ENCODE results near the gene BSPRY. TPM values are rescaled to one million over a fixed set of nuclear protein-coding genes. Genes with fewer than 3 reads are reported as not detected.

Gene BSPRY
- total and polyA plus RNA-seq, 2 of the 13 experiments (the other 11 are each of a cell fraction or from before 2014, with no cell fraction given) = 0.09 to 0.26 TPM

DNA sequence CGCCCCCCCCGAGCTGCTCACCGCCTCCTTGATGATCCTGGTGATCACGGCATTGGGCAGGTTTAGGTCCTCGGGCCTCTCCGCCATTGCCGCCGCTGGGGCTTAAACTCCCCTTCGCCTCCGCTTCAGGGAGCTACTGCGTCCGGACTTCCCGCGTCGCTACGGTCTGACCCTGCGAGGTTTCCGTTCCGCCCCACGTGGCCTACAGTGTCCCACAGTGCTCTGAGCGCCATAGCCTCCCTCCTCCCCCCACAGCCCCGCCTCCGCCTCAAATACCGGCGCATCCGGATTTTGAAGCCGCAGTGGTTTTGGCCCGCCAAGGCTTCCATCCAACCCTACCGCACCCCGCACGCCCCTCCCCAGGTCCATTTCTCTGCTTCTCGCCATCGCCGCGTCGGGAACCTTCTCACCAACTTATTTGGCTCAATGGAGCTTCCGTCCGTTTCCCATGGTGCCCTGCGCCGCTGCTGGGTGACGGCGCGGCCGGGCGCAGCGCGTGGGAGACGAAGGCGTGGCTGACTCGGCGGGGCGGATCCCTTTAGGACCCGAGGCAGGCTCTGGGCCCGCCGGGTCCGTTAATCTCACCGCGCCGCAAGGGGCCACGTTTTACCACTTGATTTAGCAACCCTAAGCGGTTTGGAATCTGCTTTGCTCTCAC, 61.0 kb downstream of the BSPRY start, which contains the start of the genes C9orf43 and POLE3 (continued):
- TF ChIP-seq PAX8 (CRISPR knock-in tag; IDR thresholded peaks at IDR 0.05; ENCODE audit: borderline replicate concordance) = 0 out of 2 replicates have a peak, but pooled peaks have one; percentile 58
- TF ChIP-seq ZNF607 (CRISPR knock-in tag; IDR thresholded peaks at IDR 0.05; ENCODE audit: borderline replicate concordance) = 0 out of 2 replicates have a peak, but pooled peaks have one; percentile 77
- TF ChIP-seq KDM5B (CRISPR knock-in tag; IDR thresholded peaks at IDR 0.05; ENCODE audit: borderline replicate concordance) = peak; percentile 91
- TF ChIP-seq SRY (CRISPR knock-in tag; IDR thresholded peaks at IDR 0.05) = peak; percentile 95
- TF ChIP-seq SNAI1 (CRISPR knock-in tag; IDR thresholded peaks at IDR 0.05; ENCODE audit: borderline replicate concordance) = peak; percentile 70; the same call in 1 of the 2 replicates
- no peak for TF ChIP-seq ZNF652 (CRISPR knock-in tag; IDR thresholded peaks at IDR 0.05; ENCODE audit: borderline replicate concordance, low read depth)
- TF ChIP-seq ZNF496 (CRISPR knock-in tag; IDR thresholded peaks at IDR 0.05; ENCODE audit: insufficient replicate concordance) = no peak
- peak; percentile 89; the same call in 1 of the 2 replicates for TF ChIP-seq ZFP90 (CRISPR knock-in tag; IDR thresholded peaks at IDR 0.05; ENCODE audit: borderline replicate concordance)
- no peak for TF ChIP-seq ZNF761 (CRISPR knock-in tag; conservative IDR thresholded peaks at IDR 0.05)
- TF ChIP-seq ZNF605 (CRISPR knock-in tag; IDR thresholded peaks at IDR 0.05) = peak; percentile 43; the same call in 1 of the 2 replicates
- TF ChIP-seq, protein P1, sequence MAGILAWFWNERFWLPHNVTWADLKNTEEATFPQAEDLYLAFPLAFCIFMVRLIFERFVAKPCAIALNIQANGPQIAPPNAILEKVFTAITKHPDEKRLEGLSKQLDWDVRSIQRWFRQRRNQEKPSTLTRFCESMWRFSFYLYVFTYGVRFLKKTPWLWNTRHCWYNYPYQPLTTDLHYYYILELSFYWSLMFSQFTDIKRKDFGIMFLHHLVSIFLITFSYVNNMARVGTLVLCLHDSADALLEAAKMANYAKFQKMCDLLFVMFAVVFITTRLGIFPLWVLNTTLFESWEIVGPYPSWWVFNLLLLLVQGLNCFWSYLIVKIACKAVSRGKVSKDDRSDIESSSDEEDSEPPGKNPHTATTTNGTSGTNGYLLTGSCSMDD (CRISPR knock-in tag; IDR thresholded peaks at IDR 0.05) = no peak
- TF ChIP-seq, protein P2, sequence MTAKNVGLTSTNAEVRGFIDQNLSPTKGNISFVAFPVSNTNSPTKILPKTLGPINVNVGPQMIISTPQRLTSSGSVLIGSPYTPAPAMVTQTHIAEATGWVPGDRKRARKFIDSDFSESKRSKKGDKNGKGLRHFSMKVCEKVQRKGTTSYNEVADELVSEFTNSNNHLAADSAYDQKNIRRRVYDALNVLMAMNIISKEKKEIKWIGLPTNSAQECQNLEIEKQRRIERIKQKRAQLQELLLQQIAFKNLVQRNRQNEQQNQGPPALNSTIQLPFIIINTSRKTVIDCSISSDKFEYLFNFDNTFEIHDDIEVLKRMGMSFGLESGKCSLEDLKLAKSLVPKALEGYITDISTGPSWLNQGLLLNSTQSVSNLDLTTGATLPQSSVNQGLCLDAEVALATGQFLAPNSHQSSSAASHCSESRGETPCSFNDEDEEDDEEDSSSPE (CRISPR knock-in tag; IDR thresholded peaks at IDR 0.05) = peak; percentile 94
- TF ChIP-seq ZNF263 (CRISPR knock-in tag; IDR thresholded peaks at IDR 0.05) = peak; percentile 82
- no peak for TF ChIP-seq ZNF432 (CRISPR knock-in tag; IDR thresholded peaks at IDR 0.05; ENCODE audit: borderline replicate concordance)
- TF ChIP-seq GPBP1L1 (CRISPR knock-in tag; IDR thresholded peaks at IDR 0.05) = no peak
- TF ChIP-seq ZNF33A (CRISPR knock-in tag; IDR thresholded peaks at IDR 0.05; ENCODE audit: borderline replicate concordance) = no peak; the same call in 1 of the 2 replicates
- TF ChIP-seq CCAR2 (optimal IDR thresholded peaks at IDR 0.05; ENCODE audit: low read depth, low read length) = no peak
- no peak for TF ChIP-seq CEBPZ (IDR thresholded peaks at IDR 0.05; ENCODE audit: low read length)
- no peak for TF ChIP-seq ZNF562 (CRISPR knock-in tag; IDR thresholded peaks at IDR 0.05; ENCODE audit: borderline replicate concordance)
- TF ChIP-seq TEF (CRISPR knock-in tag; IDR thresholded peaks at IDR 0.05) = peak; percentile 78
- TF ChIP-seq ZNF326 (CRISPR knock-in tag; IDR thresholded peaks at IDR 0.05; ENCODE audit: borderline replicate concordance) = no peak
- TF ChIP-seq ZNF7 (CRISPR knock-in tag; IDR thresholded peaks at IDR 0.05) = 0 out of 2 replicates have a peak, but pooled peaks have one; percentile 28
